ENCODE measurements around the gene PTGES3L. TPM values are rescaled to one million over a fixed set of nuclear protein-coding genes. Genes with fewer than 3 reads are reported as not detected.
"Not testable (repeated sequence)": the region's sequence is repeated elsewhere in the genome, so short reads cannot be mapped to it uniquely, and the experiment has no call there.

PTGES3L gene
- total RNA-seq, 1 experiment from 2014 or later, result 0.74 TPM

DNA sequence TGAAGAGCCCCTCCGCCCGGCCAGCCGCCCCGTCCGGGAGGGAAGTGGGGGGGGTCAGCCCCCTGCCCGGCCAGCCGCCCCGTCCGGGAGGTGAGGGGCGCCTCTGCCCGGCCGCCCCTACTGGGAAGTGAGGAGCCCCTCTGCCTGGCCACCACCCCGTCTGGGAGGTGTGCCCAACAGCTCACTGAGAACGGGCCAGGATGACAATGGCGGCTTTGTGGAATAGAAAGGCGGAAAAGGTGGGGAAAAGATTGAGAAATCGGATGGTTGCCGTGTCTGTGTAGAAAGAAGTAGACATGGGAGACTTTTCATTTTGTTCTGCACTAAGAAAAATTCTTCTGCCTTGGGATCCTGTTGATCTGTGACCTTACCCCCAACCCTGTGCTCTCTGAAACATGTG, 6.6 kb downstream of the PTGES3L start:
- ATAC-seq; POLR2A ChIA-PET; H3K36me3 ChIP-seq (ENCODE audit: control insufficient read depth, insufficient read depth, low read length); BruUV-seq (replicated peaks); H3K4me1 ChIP-seq (ENCODE audit: control insufficient read depth, insufficient read depth, low read length); CTCF ChIA-PET; intact Hi-C loops (cut with micrococcal nuclease; ENCODE audit: unreplicated experiment); H3K9me3 ChIP-seq (ENCODE audit: control insufficient read depth, insufficient read depth, low read depth, low read length); H3K27me3 ChIP-seq (ENCODE audit: control insufficient read depth, insufficient read depth, low read length); H3K4me3 ChIP-seq (ENCODE audit: low read depth in 2 of 2, low read length in 2 of 2); in situ Hi-C loops (cut with HindIII; ENCODE audit: low pct_unique_long_range_greater_than_20kb, low sequenced_read_pairs); H3K27ac ChIP-seq (ENCODE audit: low read length); DNase-seq (ENCODE audit: low read depth, low spot score): not testable (repeated sequence)

DNA sequence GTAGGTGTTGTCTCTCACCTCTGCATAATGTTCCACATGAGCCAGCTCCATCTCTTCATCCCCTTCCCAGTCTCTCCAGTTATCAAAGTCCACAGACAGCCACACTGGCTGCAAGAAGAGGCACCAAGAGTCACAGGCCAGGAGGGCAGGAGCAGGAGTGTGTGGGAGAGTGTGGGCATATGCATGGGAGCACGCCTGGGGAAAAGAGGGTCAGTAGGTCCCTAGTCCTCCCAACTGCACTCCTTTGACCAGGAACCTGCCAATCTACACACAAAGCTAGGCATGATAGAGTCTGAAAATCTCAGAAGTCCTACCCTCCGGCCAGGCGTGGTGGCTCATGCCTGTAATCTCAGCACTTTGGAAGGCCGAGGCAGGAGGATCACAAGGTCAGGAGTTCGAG, 8.3 kb downstream of the PTGES3L start:
- Histone ChIP-seq H3K4me3 (ENCODE audit: low read depth in 2 of 2, low read length in 2 of 2) (no peak overlapping the region), H3K9me3 (ENCODE audit: control insufficient read depth, insufficient read depth, low read depth, low read length) (no peaks in the 10 kb centered on the region), H3K36me3 (ENCODE audit: control insufficient read depth, insufficient read depth, low read length) (no peaks in the 10 kb centered on the region), H3K27me3 (ENCODE audit: control insufficient read depth, insufficient read depth, low read length) (no peaks in the 10 kb centered on the region), H3K4me1 (ENCODE audit: control insufficient read depth, insufficient read depth, low read length) (no peaks in the 10 kb centered on the region), H3K27ac (ENCODE audit: low read length) (no peak overlapping the region)
- DNase-seq (ENCODE audit: low read depth, low spot score), result no peak
- CTCF ChIA-PET, result no interaction called here
- no TSS peak for BruUV-seq (replicated peaks)
- POLR2A ChIA-PET, result no interaction called here
- in situ Hi-C loops (cut with HindIII; ENCODE audit: low pct_unique_long_range_greater_than_20kb, low sequenced_read_pairs) (no loop called here), intact Hi-C loops (cut with micrococcal nuclease; ENCODE audit: unreplicated experiment) (no loop called here)
- TF ChIP-seq POLR2AphosphoS5 (IDR thresholded peaks at IDR 0.05; ENCODE audit: low read depth, low read length) (no peak), TCF7L2 (IDR thresholded peaks at IDR 0.05; ENCODE audit: low read depth, low read length) (no peak), SIN3A (IDR thresholded peaks at IDR 0.05; ENCODE audit: borderline replicate concordance, insufficient read depth, low read depth, low read length) (no peak)
- TF ChIP-seq, protein P1, sequence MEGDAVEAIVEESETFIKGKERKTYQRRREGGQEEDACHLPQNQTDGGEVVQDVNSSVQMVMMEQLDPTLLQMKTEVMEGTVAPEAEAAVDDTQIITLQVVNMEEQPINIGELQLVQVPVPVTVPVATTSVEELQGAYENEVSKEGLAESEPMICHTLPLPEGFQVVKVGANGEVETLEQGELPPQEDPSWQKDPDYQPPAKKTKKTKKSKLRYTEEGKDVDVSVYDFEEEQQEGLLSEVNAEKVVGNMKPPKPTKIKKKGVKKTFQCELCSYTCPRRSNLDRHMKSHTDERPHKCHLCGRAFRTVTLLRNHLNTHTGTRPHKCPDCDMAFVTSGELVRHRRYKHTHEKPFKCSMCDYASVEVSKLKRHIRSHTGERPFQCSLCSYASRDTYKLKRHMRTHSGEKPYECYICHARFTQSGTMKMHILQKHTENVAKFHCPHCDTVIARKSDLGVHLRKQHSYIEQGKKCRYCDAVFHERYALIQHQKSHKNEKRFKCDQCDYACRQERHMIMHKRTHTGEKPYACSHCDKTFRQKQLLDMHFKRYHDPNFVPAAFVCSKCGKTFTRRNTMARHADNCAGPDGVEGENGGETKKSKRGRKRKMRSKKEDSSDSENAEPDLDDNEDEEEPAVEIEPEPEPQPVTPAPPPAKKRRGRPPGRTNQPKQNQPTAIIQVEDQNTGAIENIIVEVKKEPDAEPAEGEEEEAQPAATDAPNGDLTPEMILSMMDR (IDR thresholded peaks at IDR 0.05), result no peak
- TF ChIP-seq, protein P2, sequence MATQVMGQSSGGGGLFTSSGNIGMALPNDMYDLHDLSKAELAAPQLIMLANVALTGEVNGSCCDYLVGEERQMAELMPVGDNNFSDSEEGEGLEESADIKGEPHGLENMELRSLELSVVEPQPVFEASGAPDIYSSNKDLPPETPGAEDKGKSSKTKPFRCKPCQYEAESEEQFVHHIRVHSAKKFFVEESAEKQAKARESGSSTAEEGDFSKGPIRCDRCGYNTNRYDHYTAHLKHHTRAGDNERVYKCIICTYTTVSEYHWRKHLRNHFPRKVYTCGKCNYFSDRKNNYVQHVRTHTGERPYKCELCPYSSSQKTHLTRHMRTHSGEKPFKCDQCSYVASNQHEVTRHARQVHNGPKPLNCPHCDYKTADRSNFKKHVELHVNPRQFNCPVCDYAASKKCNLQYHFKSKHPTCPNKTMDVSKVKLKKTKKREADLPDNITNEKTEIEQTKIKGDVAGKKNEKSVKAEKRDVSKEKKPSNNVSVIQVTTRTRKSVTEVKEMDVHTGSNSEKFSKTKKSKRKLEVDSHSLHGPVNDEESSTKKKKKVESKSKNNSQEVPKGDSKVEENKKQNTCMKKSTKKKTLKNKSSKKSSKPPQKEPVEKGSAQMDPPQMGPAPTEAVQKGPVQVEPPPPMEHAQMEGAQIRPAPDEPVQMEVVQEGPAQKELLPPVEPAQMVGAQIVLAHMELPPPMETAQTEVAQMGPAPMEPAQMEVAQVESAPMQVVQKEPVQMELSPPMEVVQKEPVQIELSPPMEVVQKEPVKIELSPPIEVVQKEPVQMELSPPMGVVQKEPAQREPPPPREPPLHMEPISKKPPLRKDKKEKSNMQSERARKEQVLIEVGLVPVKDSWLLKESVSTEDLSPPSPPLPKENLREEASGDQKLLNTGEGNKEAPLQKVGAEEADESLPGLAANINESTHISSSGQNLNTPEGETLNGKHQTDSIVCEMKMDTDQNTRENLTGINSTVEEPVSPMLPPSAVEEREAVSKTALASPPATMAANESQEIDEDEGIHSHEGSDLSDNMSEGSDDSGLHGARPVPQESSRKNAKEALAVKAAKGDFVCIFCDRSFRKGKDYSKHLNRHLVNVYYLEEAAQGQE (IDR thresholded peaks at IDR 0.05; ENCODE audit: insufficient read depth in 1 of 2, low read depth in 2 of 2, low read length in 1 of 2), result no peak
- ATAC-seq, result peak; percentile 45; the same call in 1 of the 2 replicates

DNA sequence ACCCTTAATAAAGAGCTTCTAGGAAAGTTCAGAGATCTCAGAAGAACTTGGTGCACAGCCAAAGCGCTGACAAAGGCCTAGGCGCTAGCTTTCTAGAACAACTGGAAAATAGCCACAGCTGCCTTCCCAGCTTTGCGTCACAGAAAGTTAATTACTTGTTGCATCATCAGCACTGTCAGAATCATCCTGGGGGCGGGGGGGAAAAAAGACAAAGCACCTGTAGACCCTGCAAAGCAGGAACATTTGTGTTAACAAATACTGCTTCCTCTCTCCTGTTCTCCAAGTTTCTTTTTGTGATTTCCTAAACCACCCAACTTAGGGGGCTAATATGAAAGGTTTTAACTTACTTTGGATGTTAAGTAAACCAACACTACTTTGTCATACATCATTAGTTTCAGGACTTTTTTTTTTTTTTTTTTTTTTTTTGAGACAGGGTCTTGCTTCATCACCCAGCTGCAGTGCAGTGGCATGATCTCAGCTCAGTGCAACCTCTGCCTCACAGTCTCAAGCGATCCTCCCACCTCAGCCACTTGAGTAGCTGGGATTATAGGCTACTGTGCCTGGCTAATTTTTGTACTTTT, 10.8 kb downstream of the PTGES3L start:
- no peaks in the 10 kb centered on the region for H3K36me3 ChIP-seq (ENCODE audit: control insufficient read depth, insufficient read depth, low read length)
- H3K27ac ChIP-seq (ENCODE audit: low read length), result no peak overlapping the region
- TF ChIP-seq SIN3A (IDR thresholded peaks at IDR 0.05; ENCODE audit: borderline replicate concordance, insufficient read depth, low read depth, low read length) (no peak), TCF7L2 (IDR thresholded peaks at IDR 0.05; ENCODE audit: low read depth, low read length) (no peak), POLR2AphosphoS5 (IDR thresholded peaks at IDR 0.05; ENCODE audit: low read depth, low read length) (no peak)
- TF ChIP-seq, protein P1 (IDR thresholded peaks at IDR 0.05), result no peak
- TF ChIP-seq, protein P2 (IDR thresholded peaks at IDR 0.05; ENCODE audit: insufficient read depth in 1 of 2, low read depth in 2 of 2, low read length in 1 of 2), result no peak
- in situ Hi-C loops (cut with HindIII; ENCODE audit: low pct_unique_long_range_greater_than_20kb, low sequenced_read_pairs), result no loop called here
- H3K9me3 ChIP-seq (ENCODE audit: control insufficient read depth, insufficient read depth, low read depth, low read length), result no peaks in the 10 kb centered on the region
- ChIA-PET POLR2A (interaction anchor here (0.6 to 0.7 kb wide), 4 partner anchors 9 to 135 kb away, joined by 5 to 10 read pairs (median 7); no protein-coding TSS in a partner anchor), CTCF (no interaction called here)
- DNase-seq (ENCODE audit: low read depth, low spot score), result no peak
- intact Hi-C loops (cut with micrococcal nuclease; ENCODE audit: unreplicated experiment), result no loop called here
- H3K27me3 ChIP-seq (ENCODE audit: control insufficient read depth, insufficient read depth, low read length), result no peaks in the 10 kb centered on the region
- BruUV-seq (replicated peaks), result no TSS peak
- ATAC-seq, result no peak
- H3K4me1 ChIP-seq (ENCODE audit: control insufficient read depth, insufficient read depth, low read length), result no peaks in the 10 kb centered on the region
- H3K4me3 ChIP-seq (ENCODE audit: low read depth in 2 of 2, low read length in 2 of 2), result no peak overlapping the region
